GM18868 (cell line): ENCODE measurements around the gene NOC4L.

Experiments used
- ATAC-seq: cut with Tn5 transposase; IDR thresholded peaks from one replicate; pipeline ENCODE4 v1.9.1; 2021; ENCODE audit warnings: mild to moderate bottlenecking, moderate library complexity; ENCODE audit not compliant: unreplicated experiment

Gene NOC4L

GRCh38 chr12:132168311-132169031, 24.2 kb downstream of the NOC4L start:
- ATAC-seq = no peak

- ATAC-seq = no peak
Measured at GRCh38 chr12:132169376-132169775, 25.1 kb downstream of the NOC4L start.

- no peak for ATAC-seq
Measured at GRCh38 chr12:132170094-132170636, 25.9 kb downstream of the NOC4L start.

- ATAC-seq = no peak
Measured at GRCh38 chr12:132170637-132171292, 26.5 kb downstream of the NOC4L start.

- no peak for ATAC-seq
Measured at GRCh38 chr12:132171293-132171967, 27.2 kb downstream of the NOC4L start.

GRCh38 chr12:132171968-132172521, 27.8 kb downstream of the NOC4L start:
- ATAC-seq = no peak

GRCh38 chr12:132172619-132173018, 28.4 kb downstream of the NOC4L start:
- ATAC-seq = no peak

GRCh38 chr12:132173135-132174014, 29.1 kb downstream of the NOC4L start:
- no peak for ATAC-seq

GRCh38 chr12:132174015-132174838, 30.0 kb downstream of the NOC4L start:
- ATAC-seq = no peak

GRCh38 chr12:132174839-132175490, 30.7 kb downstream of the NOC4L start:
- ATAC-seq = no peak

GRCh38 chr12:132175496-132176384, 31.5 kb downstream of the NOC4L start:
- no peak for ATAC-seq

- no peak for ATAC-seq
Measured at GRCh38 chr12:132176385-132176919, 32.2 kb downstream of the NOC4L start.

- ATAC-seq = no peak
Measured at GRCh38 chr12:132176920-132177551, 32.8 kb downstream of the NOC4L start.

- no peak for ATAC-seq
Measured at GRCh38 chr12:132178316-132178715, 34.1 kb downstream of the NOC4L start.

- ATAC-seq = no peak
Measured at GRCh38 chr12:132178801-132179401, 34.6 kb downstream of the NOC4L start.

- ATAC-seq = no peak
Measured at GRCh38 chr12:132179431-132180362, 35.4 kb downstream of the NOC4L start.
